HG02571 (cell line): Measurements from ENCODE around the gene RNF17.

Experiments
- ATAC-seq: cut with Tn5 transposase; IDR thresholded peaks from one replicate; pipeline ENCODE4 v1.9.1; 2021; ENCODE audit warnings: mild to moderate bottlenecking, moderate library complexity; ENCODE audit not compliant: unreplicated experiment

RNF17 gene

GRCh38 chr13:24842549-24843274, 78.7 kb downstream of the RNF17 start:
- ATAC-seq = no peak

GRCh38 chr13:24851546-24851945, 87.6 kb downstream of the RNF17 start:
- no peak for ATAC-seq

- ATAC-seq = no peak
These were observed 90.3 kb downstream of the RNF17 start for GRCh38 chr13:24854311-24854710.

GRCh38 chr13:24858953-24859352, 95.0 kb downstream of the RNF17 start:
- ATAC-seq = no peak

- ATAC-seq = no peak
These were observed 96.8 kb downstream of the RNF17 start for GRCh38 chr13:24860770-24861169.

- no peak for ATAC-seq
These were observed 97.8 kb downstream of the RNF17 start for GRCh38 chr13:24861617-24862362.

- no peak for ATAC-seq
These were observed 100.0 kb downstream of the RNF17 start for GRCh38 chr13:24863748-24864540.

GRCh38 chr13:24864579-24864978, 100.6 kb downstream of the RNF17 start:
- no peak for ATAC-seq

- no peak for ATAC-seq
These were observed 101.4 kb downstream of the RNF17 start for GRCh38 chr13:24865163-24865953.

- no peak for ATAC-seq
These were observed 102.5 kb downstream of the RNF17 start for GRCh38 chr13:24866488-24866887.

GRCh38 chr13:24868874-24869273, 104.9 kb downstream of the RNF17 start:
- ATAC-seq = no peak

- no peak for ATAC-seq
These were observed 106.4 kb downstream of the RNF17 start for GRCh38 chr13:24870380-24870760.

- ATAC-seq = no peak
These were observed 111.6 kb downstream of the RNF17 start for GRCh38 chr13:24875566-24875965.

GRCh38 chr13:24877531-24877930, 113.6 kb downstream of the RNF17 start:
- no peak for ATAC-seq

- no peak for ATAC-seq
These were observed 114.4 kb downstream of the RNF17 start for GRCh38 chr13:24878340-24878739.

- no peak for ATAC-seq
These were observed 118.7 kb downstream of the RNF17 start for GRCh38 chr13:24882665-24883064.

- peak; percentile 77 for ATAC-seq
These were observed 123.8 kb downstream of the RNF17 start for GRCh38 chr13:24887759-24888158.

GRCh38 chr13:24888291-24888931, 124.4 kb downstream of the RNF17 start:
- no peak for ATAC-seq

- ATAC-seq = no peak
These were observed 126.3 kb downstream of the RNF17 start for GRCh38 chr13:24890256-24890655.

- ATAC-seq = no peak
These were observed 127.6 kb downstream of the RNF17 start for GRCh38 chr13:24891476-24892108.
